HG03103 (cell line): ENCODE measurements around the gene HDAC8.
"Not testable (repeated sequence)": the region's sequence is repeated elsewhere in the genome, so short reads cannot be mapped to it uniquely, and the experiment has no call there.

ENCODE experiments used
- ATAC-seq: cut with Tn5 transposase; IDR thresholded peaks from one replicate; pipeline ENCODE4 v1.9.1; 2021; ENCODE audit warnings: low read depth; ENCODE audit not compliant: unreplicated experiment

The HDAC8 gene

GRCh38 chrX:72340626-72341025 lies 232.0 kb downstream of the HDAC8 start:
- ATAC-seq: no peak

- no peak for ATAC-seq
Measured at GRCh38 chrX:72340041-72340440, 232.6 kb downstream of the HDAC8 start.

GRCh38 chrX:72330131-72330530 lies 242.5 kb downstream of the HDAC8 start:
- ATAC-seq: no peak

- no peak for ATAC-seq
Measured at GRCh38 chrX:72326605-72327300, 245.9 kb downstream of the HDAC8 start.

- not testable (repeated sequence) for ATAC-seq
Measured at GRCh38 chrX:72319651-72320050, 253.0 kb downstream of the HDAC8 start.

GRCh38 chrX:72317139-72317538 lies 255.5 kb downstream of the HDAC8 start:
- ATAC-seq: no peak

- ATAC-seq: no peak
Measured at GRCh38 chrX:72316408-72317110, 256.1 kb downstream of the HDAC8 start.

- no peak for ATAC-seq
Measured at GRCh38 chrX:72314881-72315280, 257.8 kb downstream of the HDAC8 start.

- no peak for ATAC-seq
Measured at GRCh38 chrX:72313707-72314641, 258.7 kb downstream of the HDAC8 start.

GRCh38 chrX:72312311-72312940 lies 260.2 kb downstream of the HDAC8 start:
- ATAC-seq: no peak

GRCh38 chrX:72309297-72310071 lies 263.2 kb downstream of the HDAC8 start:
- no peak for ATAC-seq

GRCh38 chrX:72308566-72309296 lies 263.9 kb downstream of the HDAC8 start:
- ATAC-seq: no peak

GRCh38 chrX:72308209-72308565 lies 264.5 kb downstream of the HDAC8 start:
- no peak for ATAC-seq

- ATAC-seq: no peak
Measured at GRCh38 chrX:72307646-72308051, 265.0 kb downstream of the HDAC8 start.

GRCh38 chrX:72306851-72307645 lies 265.6 kb downstream of the HDAC8 start:
- peak; percentile 53 for ATAC-seq

GRCh38 chrX:72306085-72306801 lies 266.4 kb downstream of the HDAC8 start:
- ATAC-seq: peak; percentile 13

GRCh38 chrX:72305286-72306084 lies 267.2 kb downstream of the HDAC8 start, which contains the start of gene CITED1:
Gene CITED1 (minus strand): TSS chrX:72305914. CDS start chrX:72302869, 3,045 bp downstream.
- ATAC-seq: no peak
